GM12878 (cell line): ENCODE measurements around the gene SYNM. TPM values are rescaled to one million over a fixed set of nuclear protein-coding genes. Genes with fewer than 3 reads are reported as not detected.

Experiments used
- ATAC-seq: fragments of 200-7000 bp; cut with Tn5 transposase; 3 replicates; pipeline ENCODE4 v1.9.1; 2020; ENCODE audit warnings: mild to moderate bottlenecking, moderate library complexity
- BruUV-seq: library from RNA; stranded (reverse); fragments of 400-500 nt; replicated peaks from 2 replicates; lab custom pipeline; 2021; lab: Mats Ljungman, UMichigan
- CTCF ChIA-PET: fragments of 300-600 bp; sonication (Branson Sonifier 250); formaldehyde crosslinking; extraction: SDS; loops from one replicate; lab custom pipeline; 2021; ENCODE audit warnings: inconsistent platforms; lab: Yijun Ruan, JAX
- POLR2A ChIA-PET: fragments of 350-600 bp; formaldehyde crosslinking; extraction: SDS; loops from one replicate; lab custom pipeline; 2021; ENCODE audit warnings: inconsistent platforms; lab: Charles Lee
- RAD21 ChIA-PET: fragments of 300-600 bp; sonication (Branson Sonifier 250); formaldehyde crosslinking; loops from one replicate; lab custom pipeline; 2023; ENCODE audit warnings: antibody characterized with exemption; ENCODE audit not compliant: unreplicated experiment; lab: Charles Lee
- SMC1A ChIA-PET: fragments of 300-600 bp; sonication (Branson Sonifier 250); formaldehyde crosslinking; loops from one replicate; lab custom pipeline; 2023; ENCODE audit not compliant: unreplicated experiment, uncharacterized antibody; lab: Charles Lee
- DNase-seq: peaks from one replicate; pipeline ENCODE4 v3.0.0-alpha.2; 2011; ENCODE audit warnings: low read depth, low spot score
- FAIRE-seq: peaks from 3 replicates; lab custom pipeline; 2011; peaks lifted over from hg19 to GRCh38; lab: Jason Lieb, UNC
- H2AFZ ChIP-seq: 2 replicates; pipeline ENCODE4 v1.6.0; 2011; ENCODE audit warnings: low read depth, low read length, control low read depth; ENCODE audit not compliant: control insufficient read depth
- H3K27ac ChIP-seq: 2 replicates; pipeline ENCODE4 v1.5.1; 2011; ENCODE audit warnings: control low read depth; ENCODE audit not compliant: control insufficient read depth, insufficient read depth
- H3K27me3 ChIP-seq, 2 experiments: replicated peaks in 1 of 2; 2 replicates each; pipeline versions ENCODE4 v1.6.0 to v1.6.1; 2011; ENCODE audit warnings: low read length in 1 of 2; ENCODE audit not compliant: control insufficient read depth in 2 of 2, insufficient read depth in 2 of 2
- H3K36me3 ChIP-seq, 2 experiments: 2 replicates each; pipeline ENCODE4 v1.5.1; 2011; ENCODE audit warnings: low read length in 1 of 2; ENCODE audit not compliant: control insufficient read depth in 2 of 2, insufficient read depth in 2 of 2
- H3K4me1 ChIP-seq: 2 replicates; pipeline ENCODE4 v1.6.1; 2011; ENCODE audit warnings: mild to moderate bottlenecking, low read length, moderate library complexity, mixed read lengths; ENCODE audit not compliant: control insufficient read depth, insufficient read depth
- H3K4me2 ChIP-seq: 2 replicates; pipeline ENCODE4 v1.6.0; 2011; ENCODE audit warnings: control low read depth; ENCODE audit not compliant: control insufficient read depth, insufficient read depth
- H3K4me3 ChIP-seq: fragments of 200-600 bp; sonication (generic); 2 replicates; pipeline ENCODE4 v1.5.1; 2016
- H3K79me2 ChIP-seq: 2 replicates; pipeline ENCODE4 v1.6.0; 2011; ENCODE audit warnings: low read length; ENCODE audit not compliant: control insufficient read depth, insufficient read depth
- H3K9ac ChIP-seq: 2 replicates; pipeline ENCODE4 v1.8.0; 2011; ENCODE audit warnings: low read length, control low read depth, mixed read lengths; ENCODE audit not compliant: control insufficient read depth, insufficient read depth
- H3K9me3 ChIP-seq: replicated peaks from 3 replicates; pipeline ENCODE4 v1.5.1; 2011; ENCODE audit warnings: mild to moderate bottlenecking, low read length; ENCODE audit not compliant: control insufficient read depth, insufficient read depth
- H4K20me1 ChIP-seq: 2 replicates; pipeline ENCODE4 v1.6.0; 2011; ENCODE audit not compliant: control insufficient read depth, insufficient read depth
- ASH2L ChIP-seq: fragments of 300-600, 200-600 bp; sonication (generic); IDR thresholded peaks from 2 replicates; pipeline ENCODE4 v1.6.1; 2017; ENCODE audit warnings: low read depth, mild to moderate bottlenecking, borderline replicate concordance
- BRCA1 ChIP-seq: IDR thresholded peaks from 2 replicates; pipeline ENCODE4 v1.6.1; 2011; ENCODE audit warnings: low read depth, low read length, improper control_type of control experiment
- CEBPZ ChIP-seq: fragments of 150-350 bp; IDR thresholded peaks from 2 replicates; pipeline ENCODE4 v1.6.1; 2016; ENCODE audit warnings: low read depth, low read length
- ESRRA ChIP-seq: IDR thresholded peaks from 2 replicates; pipeline ENCODE4 v1.6.1; 2012; ENCODE audit warnings: mild to moderate bottlenecking, low read length, improper control_type of control experiment
- ETV6 ChIP-seq, 2 experiments: fragments of 450-650 bp in 1 of 2; IDR thresholded peaks in 1 of 2; conservative IDR thresholded peaks in 1 of 2; 2 replicates each; pipeline ENCODE4 v1.6.1; 2014; ENCODE audit warnings: antibody characterized with exemption in 1 of 2, borderline replicate concordance in 1 of 2, low read depth in 1 of 2, mild to moderate bottlenecking in 1 of 2, moderate library complexity in 1 of 2
- JUND ChIP-seq: IDR thresholded peaks from 2 replicates; pipeline ENCODE4 v1.6.1; 2012; ENCODE audit warnings: low read depth, mild to moderate bottlenecking, low read length, improper control_type of control experiment, moderate library complexity
- NKRF ChIP-seq: fragments of 450-650 bp; conservative IDR thresholded peaks from 2 replicates; pipeline ENCODE4 v1.6.1; 2017; ENCODE audit warnings: mild to moderate bottlenecking, moderate library complexity
- NR2F1 ChIP-seq: fragments of 450-650 bp; conservative IDR thresholded peaks from 2 replicates; pipeline ENCODE4 v1.6.1; 2017; ENCODE audit warnings: mild to moderate bottlenecking
- RELA ChIP-seq: fragments of 450-650 bp; IDR thresholded peaks from 2 replicates; pipeline ENCODE4 v1.8.0; 2014; ENCODE audit warnings: borderline replicate concordance; ENCODE audit not compliant: partially characterized antibody
- REST ChIP-seq: IDR thresholded peaks from 2 replicates; pipeline ENCODE4 v1.6.1; 2012; ENCODE audit warnings: mild to moderate bottlenecking, low read depth, low read length
- SMAD1 ChIP-seq: fragments of 450-650 bp; IDR thresholded peaks from 2 replicates; pipeline ENCODE4 v1.6.1; 2018; ENCODE audit warnings: mild to moderate bottlenecking, low read depth; ENCODE audit not compliant: partially characterized antibody
- WGBS: methylation state at CpG from one replicate; pipeline ENCODE4 v1.1.6; 2016; ENCODE audit warnings: low lambda C conversion rate; ENCODE audit not compliant: insufficient replicate concordance, insufficient coverage; ENCODE audit errors: missing lambda C conversion rate; 5-methylcytosine and 5-hydroxymethylcytosine counted together
- in situ Hi-C: fragments of 300-500 bp; cut with MboI; formaldehyde crosslinking; loops from 9 replicates; pipeline ENCODE4 v1.14.3; 2018; ENCODE audit warnings: mixed read lengths
- intact Hi-C: fragments of 100-400 bp; cut with micrococcal nuclease; formaldehyde crosslinking; loops from one replicate; pipeline ENCODE4 v1.14.2; 2022; ENCODE audit not compliant: unreplicated experiment
- polyA plus RNA-seq, 11 experiments: library from polyadenylated mRNA; depleted of rRNA in 4 of 11; unstranded in 6 of 11; stranded (reverse) in 5 of 11; fragments of >200 nt; fragmentation: Nextera tagmentation in 4 of 11; fragmentation: Illumina TruSeq in 1 of 11; extraction: Ambion mirVana in 4 of 11; extraction: Trizol in 1 of 11; gene quantifications; 1 replicate in 1 of 11; 2 replicates in 10 of 11; pipeline versions ENCODE4 v1.2.1 to v1.2.3, GENCODE V29; 2011 to 2016; ENCODE audit warnings: inconsistent platforms in 2 of 11, missing spikeins in 2 of 11, low read depth in 1 of 11
- total RNA-seq, 4 experiments: library from RNA; depleted of rRNA in 3 of 4; stranded (reverse); fragments of >200 nt in 3 of 4; fragmentation: Illumina TruSeq in 1 of 4; extraction: Trizol in 1 of 4; gene quantifications; 2 replicates each; pipeline versions ENCODE4 v1.2.1 to v1.2.3, GENCODE V29; 2013 to 2021

Gene SYNM
- total and polyA plus RNA-seq, 10 of the 15 experiments (the other 5 are each of a cell fraction or from before 2014, with no cell fraction given) = 0.05 to 1.1 (median 0.89) TPM; not detected in 1

- POLR2A ChIA-PET = no interaction called here
- no peak for TF ChIP-seq ASH2L
- no peak for TF ChIP-seq RELA
- no peak for TF ChIP-seq JUND
- no peak for TF ChIP-seq NR2F1
- TF ChIP-seq CEBPZ = no peak
- TF ChIP-seq SMAD1 = no peak
- TF ChIP-seq ESRRA = no peak
- TF ChIP-seq ETV6 (conservative IDR thresholded peaks at IDR 0.05 in 1 of 2, IDR thresholded peaks at IDR 0.05 in 1 of 2; ENCODE audit: borderline replicate concordance in 1 of 2, low read depth in 1 of 2) = no peak
- TF ChIP-seq BRCA1 = no peak
- no peak for TF ChIP-seq NKRF
- no peak for TF ChIP-seq REST
Measured at GRCh38 chr15:99117563-99118257, 12.8 kb downstream of the SYNM start.

More at GRCh38 chr15:99117563-99118257, 12.8 kb downstream of the SYNM start:
- no peak overlapping the region for H2AFZ ChIP-seq
- CTCF ChIA-PET = no interaction called here
- 62% methylated on average over 20 of the region's 20 CpGs for WGBS
- no peaks in the 10 kb centered on the region for H3K79me2 ChIP-seq
- no peaks in the 10 kb centered on the region for H3K36me3 ChIP-seq
- H3K4me2 ChIP-seq = no peak overlapping the region
- no peak overlapping the region for H3K4me3 ChIP-seq
- ATAC-seq (no peak), DNase-seq (no peak), FAIRE-seq (no peak)
- BruUV-seq = no TSS peak
- H3K27me3 ChIP-seq = no peaks in the 10 kb centered on the region; a peak in 1 of 4 replicates
- no peak overlapping the region for H3K9ac ChIP-seq
- intact Hi-C loops (no loop called here), in situ Hi-C loops (loop anchor here (25.0 kb wide), 1 partner anchor 620 kb away; the partner anchor contains the start of gene LYSMD4)
- H4K20me1 ChIP-seq = no peaks in the 10 kb centered on the region
- SMC1A ChIA-PET = interaction anchor here (0.6 to 1.1 kb wide), 2 partner anchors 9 to 821 kb away, joined by 3 read pairs; no protein-coding TSS in a partner anchor
- no peaks in the 10 kb centered on the region for H3K9me3 ChIP-seq
- RAD21 ChIA-PET = no interaction called here
- no peaks in the 10 kb centered on the region for H3K4me1 ChIP-seq
- no peak overlapping the region for H3K27ac ChIP-seq
